GM21825 (cell line): Measurements from ENCODE around the gene TRIB2.

ENCODE experiments used
- ATAC-seq: cut with Tn5 transposase; IDR thresholded peaks from one replicate; pipeline ENCODE4 v1.9.1; 2021; ENCODE audit warnings: mild to moderate bottlenecking, moderate library complexity; ENCODE audit not compliant: unreplicated experiment

The TRIB2 gene

GRCh38 chr2:12719400-12720277 is 2.9 kb downstream of the TRIB2 start:
- ATAC-seq = no peak

- ATAC-seq = no peak
Observed at GRCh38 chr2:12720278-12720620, 3.5 kb downstream of the TRIB2 start.

GRCh38 chr2:12720754-12721378 is 4.1 kb downstream of the TRIB2 start:
- ATAC-seq = no peak

- no peak for ATAC-seq
Observed at GRCh38 chr2:12721566-12722446, 5.1 kb downstream of the TRIB2 start.

- ATAC-seq = no peak
Observed at GRCh38 chr2:12722447-12723316, 5.9 kb downstream of the TRIB2 start.

- no peak for ATAC-seq
Observed at GRCh38 chr2:12723736-12724463, 7.2 kb downstream of the TRIB2 start.

- no peak for ATAC-seq
Observed at GRCh38 chr2:12725233-12726187, 8.8 kb downstream of the TRIB2 start.

DNA sequence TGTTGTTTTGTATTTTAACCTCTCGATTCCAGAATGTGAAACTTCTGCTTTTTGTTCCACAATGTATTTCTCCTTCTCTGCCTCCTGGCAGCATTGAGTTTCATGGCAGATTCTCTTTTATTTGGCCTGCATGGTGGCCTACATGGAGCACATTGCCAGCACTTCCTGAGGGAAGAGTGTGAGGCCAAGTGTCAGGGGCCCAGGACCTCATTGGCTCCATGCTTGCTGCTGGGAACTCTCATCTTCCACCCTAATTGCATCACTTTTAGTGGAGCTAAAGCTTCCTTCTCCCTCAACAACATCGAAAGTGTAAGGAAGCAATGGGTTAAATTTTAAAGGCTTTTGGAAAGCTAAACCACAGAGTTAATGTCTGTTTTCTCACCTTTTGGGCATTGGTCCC is 9.5 kb downstream of the TRIB2 start:
- no peak for ATAC-seq

DNA sequence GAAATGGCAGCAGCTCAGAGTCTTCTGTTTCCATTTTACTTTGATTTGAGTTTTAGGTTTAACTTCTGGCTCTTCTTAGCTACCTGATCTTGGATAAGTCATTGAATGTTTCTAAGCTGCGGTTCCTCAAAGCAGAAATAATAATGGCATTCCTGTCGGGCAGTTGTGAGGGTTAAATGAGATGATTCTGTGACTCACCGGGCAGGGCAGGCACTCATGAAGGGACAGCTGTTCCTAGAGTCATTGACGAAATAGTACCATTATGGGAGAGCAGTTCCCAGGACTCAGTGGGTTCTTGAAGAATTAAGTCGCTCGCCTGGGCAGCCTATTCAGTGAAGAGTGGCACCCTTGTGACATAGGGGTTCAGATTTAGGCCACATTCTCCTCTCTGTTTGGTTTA is 10.3 kb downstream of the TRIB2 start:
- no peak for ATAC-seq

- ATAC-seq = no peak
Observed at GRCh38 chr2:12727641-12728040, 10.9 kb downstream of the TRIB2 start.

DNA sequence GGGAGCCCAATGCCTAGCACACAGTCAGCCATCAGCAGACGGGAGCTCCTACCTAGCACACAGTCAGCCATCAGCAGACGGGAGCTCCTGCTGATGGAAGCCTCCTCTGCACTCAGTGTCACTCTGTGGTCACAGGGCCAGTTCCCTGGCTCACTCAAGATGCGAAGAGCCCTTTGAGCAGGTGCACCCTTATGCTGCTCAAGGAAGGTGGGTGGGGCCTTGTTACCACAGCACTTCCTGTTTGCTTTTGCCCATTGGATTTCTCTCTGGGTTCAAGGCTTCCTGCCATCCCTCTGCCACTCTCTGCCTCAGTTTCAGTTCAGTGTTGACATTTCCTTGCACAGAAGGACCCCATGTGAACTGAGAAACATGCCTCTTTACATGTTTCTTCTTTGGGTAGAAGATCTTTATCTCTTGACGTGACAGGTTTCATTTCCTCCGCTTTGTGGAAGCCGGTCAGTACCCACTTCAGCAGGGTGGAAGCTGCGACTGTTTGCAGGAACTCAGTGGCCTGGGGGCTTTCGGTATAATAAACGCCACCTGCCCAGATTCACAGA is 11.6 kb downstream of the TRIB2 start:
- peak; percentile 95 for ATAC-seq

DNA sequence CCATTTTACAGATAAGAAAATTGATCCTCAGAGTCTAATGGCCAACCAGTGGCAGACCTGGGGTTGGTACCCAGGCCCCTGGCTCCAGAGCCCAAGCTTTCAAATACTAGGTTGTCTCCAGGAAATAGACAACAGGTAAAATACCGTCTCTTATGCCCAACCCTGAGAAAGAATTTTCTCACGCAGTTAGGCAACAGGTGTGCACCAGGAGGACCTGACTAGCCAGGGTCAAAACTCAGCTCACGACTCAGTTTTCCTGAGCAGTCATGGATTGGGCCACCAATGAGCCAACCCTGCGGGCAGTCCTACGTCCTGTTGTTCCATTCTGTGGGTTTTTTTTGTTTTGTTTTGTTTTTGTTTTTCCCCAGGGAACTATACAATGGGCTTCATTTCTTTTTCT is 13.5 kb downstream of the TRIB2 start:
- ATAC-seq = no peak

- no peak for ATAC-seq
Observed at GRCh38 chr2:12731701-12732280, 15.1 kb downstream of the TRIB2 start.

DNA sequence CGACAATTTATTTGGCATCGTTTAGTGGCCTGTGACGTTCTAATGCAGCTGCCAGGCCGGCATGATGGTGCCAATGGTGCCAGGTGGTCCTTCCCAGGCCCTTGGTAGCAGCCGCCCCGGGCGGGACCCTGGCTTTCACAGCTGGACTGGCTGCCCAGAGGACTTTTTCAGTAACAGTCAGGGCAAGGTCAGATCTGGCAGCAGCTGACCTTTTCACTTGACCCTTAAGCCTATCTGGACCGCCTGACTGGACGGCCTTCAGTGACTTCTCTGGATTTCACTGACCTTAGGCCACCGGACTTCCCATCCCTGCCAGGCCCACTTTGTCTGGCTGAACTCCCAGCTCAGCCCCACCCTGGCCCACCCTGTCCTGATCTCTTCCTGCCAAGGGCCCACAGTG is 15.9 kb downstream of the TRIB2 start:
- no peak for ATAC-seq

DNA sequence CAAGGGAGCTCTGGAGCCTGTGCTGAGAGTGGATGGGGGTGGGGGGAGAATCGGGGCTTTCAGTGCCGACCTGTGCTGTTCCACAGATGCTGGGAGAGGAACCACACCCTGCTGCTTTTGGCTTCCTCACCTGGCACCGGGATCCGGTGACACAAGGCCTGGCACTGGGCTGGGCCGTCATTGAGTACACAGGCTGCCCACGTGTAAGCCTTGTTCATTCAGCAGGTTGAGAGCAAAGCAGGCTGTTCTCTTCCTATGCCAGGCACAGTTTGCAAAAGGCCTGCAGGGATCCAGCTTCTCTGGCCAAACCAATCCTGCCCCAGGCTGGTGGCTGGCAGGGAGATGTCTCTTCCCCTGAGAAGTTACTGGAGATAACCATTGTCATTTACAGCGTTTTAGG is 17.1 kb downstream of the TRIB2 start:
- ATAC-seq = no peak

GRCh38 chr2:12734914-12735654 is 18.3 kb downstream of the TRIB2 start:
- ATAC-seq = no peak

- no peak for ATAC-seq
Observed at GRCh38 chr2:12737297-12737696, 20.6 kb downstream of the TRIB2 start.
